T-helper 2 cell (primary cell): Measurements from ENCODE around the gene KRT38.

Source experiments
- DNase-seq, 5 experiments: peaks; one replicate each; pipeline versions ENCODE4 v3.0.0 to v3.0.0-alpha.2; 2012 to 2022
- total RNA-seq, 2 donors: gene quantifications; one replicate each; lab custom pipeline; 2026; lab: John Stamatoyannopoulos, UW

The KRT38 gene
- 0 reads per million in 2 donors for total RNA-seq

DNA sequence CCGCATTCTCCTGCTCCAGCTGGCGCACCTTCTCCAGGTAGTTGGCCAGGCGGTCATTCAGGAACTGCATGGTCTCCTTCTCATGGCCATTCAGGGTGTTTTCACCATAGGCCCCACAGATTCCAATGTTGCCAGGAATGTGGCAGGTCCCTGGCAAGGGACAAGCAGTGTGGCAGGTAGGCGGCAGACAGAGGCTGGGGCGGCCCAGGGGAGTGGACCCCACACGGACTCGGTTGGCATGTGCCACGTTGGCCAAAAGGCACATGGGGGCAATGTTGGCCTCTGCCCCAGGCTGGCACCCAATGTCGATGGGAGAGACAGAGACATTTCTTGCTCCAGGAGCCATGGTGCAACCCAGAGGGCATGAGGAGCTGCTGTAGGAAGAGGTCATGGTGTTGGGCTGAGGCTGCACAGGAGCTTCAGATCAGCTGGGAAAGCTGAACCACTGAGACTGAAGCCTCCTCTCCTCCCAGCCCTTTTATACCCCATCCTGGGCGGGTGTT is at the start of gene KRT38:
KRT38 (minus strand) TSS at position 453 of the 503 bp plus-strand sequence; CDS start at position 391, 62 bp downstream.
- no peak for DNase-seq

DNA sequence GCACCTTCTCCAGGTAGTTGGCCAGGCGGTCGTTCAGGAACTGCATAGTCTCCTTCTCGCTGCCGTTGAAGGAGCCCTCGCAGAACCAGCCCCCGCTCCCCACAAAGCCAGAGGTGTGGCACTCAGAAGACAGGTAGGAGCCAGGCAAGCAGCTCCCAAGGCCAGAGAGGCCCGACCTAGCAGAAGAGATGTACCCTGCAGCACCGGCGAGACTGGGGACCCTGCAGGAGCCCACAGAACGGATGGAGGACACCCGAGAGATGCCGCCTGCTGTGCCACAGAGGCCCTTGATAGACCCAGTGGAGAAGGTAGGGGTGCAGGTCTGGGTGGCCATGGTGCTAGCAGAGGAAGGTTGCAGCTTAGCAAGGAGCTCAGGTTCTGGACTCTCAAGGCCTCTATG is 48.7 kb upstream of the KRT38 start, which contains the start of gene KRT36:
KRT36 (minus strand) TSS at position 380 of the 400 bp plus-strand sequence; CDS start at position 334, 46 bp downstream.
- DNase-seq = no peak

DNA sequence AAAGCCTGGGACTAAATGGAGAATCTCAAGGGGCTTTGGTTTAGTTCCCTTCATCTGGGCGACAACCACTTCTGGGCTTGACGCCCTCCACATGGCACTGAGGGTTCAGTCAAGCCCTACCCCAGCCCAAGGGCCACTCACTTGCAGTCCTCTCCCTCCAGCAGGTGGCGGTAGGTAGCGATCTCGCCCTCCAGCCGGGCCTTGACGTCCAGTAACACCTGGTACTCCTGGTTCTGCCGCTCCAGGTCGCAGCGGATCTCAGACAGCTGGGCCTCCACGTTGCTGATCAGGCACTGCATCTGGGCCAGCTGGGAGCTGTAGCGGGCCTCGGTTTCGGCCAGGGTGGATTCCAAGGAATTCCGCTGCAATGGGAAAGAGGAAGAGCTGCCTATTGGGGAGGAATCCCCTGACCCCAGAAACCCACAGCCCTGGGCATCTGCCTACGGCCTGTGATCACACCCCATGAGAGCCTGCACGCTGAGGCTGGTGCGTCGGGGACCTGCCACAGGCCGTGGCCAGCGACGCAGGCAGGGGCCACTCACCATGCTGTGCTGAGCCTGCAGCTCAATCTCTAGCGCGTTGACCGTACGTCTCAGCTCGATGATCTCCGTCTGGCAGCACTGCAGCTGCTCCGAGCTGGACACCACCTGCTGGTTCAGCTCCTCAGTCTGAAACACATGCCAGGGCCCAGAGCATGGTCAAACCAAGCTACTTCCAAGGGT is 46.2 kb upstream of the KRT38 start:
- peak in 1 of 5 experiments; percentile 16 for DNase-seq

DNA sequence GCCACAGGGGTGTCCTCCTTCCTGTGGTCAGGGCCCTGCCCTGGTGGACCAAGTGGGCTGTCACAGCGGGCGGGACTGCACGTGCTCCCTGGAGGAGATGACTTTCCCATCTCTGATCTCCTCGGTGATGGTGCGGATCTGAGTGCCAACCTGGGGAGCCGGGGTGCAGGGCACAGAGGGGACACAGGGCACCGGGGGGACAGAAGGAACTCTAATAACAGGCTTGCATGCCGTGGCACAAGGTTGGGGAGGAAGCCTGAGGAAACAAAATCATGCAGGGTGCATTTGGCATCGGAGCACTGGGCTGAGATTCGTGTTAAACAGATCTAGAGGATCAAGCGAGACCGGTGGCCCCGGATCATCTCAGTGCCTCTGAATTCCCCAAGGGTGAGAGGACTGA is 45.5 kb upstream of the KRT38 start:
- DNase-seq = no peak

DNA sequence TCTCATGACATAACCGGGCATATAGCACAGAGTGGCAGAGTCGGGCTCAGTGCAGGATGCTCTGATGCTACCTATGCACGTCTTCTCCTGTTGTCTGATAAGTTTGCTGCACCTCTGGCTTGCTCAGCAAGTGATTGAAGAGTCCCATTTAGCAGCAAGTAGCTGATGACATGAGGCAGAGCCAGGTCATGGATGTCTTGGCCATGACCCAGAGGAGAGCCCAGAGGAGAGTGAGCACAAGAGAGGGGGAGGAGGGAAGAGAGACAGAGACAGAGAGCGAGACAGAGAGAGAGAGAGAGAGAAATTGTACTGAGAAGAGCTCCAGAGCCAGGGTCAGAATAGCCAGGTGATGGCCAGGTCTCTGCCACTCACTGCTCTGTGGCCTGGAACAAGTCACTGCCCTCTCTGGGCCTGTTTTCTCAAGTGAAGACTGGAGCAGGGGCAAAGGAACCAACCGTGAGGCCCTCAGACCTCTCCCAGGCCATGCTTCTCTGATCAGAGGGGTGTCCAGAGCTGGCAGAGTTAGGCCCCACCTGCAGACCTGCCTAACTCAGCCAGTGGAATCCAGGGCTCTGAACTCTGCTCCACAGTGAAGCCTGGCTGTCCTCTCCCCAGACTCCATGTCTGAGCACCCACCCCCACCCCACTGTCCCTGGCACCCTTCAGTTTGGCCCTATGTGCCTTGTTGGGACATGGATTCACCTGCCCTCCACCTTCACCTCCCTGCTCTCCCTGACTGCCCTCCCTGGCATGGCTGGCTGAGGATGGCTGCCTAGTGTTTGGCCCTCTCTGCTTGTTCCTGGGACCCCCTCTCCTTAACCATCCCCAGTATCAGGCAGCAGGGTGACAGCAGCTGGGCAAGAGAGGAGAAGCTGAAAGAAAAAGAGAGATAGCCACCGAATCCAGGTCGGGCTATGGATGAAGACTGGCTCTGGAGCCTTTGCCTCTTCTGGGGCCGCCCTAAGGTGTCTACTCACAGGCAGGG is 44.4 kb upstream of the KRT38 start:
- DNase-seq = no peak

DNA sequence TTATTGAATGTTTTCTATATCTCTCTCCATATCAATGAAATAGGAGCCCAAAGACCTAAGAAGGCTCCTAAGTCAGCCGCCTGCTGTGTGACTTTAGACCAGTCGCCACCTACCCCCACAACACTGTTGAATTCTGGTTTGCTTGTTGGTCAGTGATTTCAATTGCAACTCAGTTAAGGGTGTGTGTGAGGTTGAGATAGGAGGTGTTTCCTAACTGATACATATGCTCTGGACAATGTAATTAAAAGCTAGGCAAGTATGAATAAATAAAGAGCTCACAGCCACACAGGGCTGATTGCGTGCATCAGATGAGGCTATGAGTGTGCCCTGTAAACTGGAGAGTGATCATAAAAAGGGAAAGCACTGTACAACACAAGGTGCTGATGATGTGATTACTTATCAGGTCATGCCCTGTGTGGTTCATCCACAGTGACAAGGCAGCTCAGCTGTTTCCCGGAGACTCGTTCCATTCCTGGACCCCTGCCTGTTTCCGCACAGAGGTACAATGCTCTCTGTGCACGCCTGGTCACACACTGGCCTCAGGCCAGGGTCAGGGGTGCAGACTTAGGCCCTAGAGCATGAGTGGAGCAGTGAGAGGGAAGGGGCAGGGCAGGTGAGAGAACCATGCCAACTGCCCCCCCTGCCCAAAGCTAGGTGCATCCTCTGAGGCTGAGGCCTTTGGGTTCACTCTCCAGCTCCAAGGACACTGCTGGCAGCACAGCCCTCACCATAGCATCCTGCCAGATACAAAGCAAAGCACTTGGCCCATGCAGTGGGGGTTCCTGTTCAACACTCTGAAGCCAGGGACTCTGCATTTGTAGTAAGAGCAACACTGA is 43.4 kb upstream of the KRT38 start:
- no peak for DNase-seq

DNA sequence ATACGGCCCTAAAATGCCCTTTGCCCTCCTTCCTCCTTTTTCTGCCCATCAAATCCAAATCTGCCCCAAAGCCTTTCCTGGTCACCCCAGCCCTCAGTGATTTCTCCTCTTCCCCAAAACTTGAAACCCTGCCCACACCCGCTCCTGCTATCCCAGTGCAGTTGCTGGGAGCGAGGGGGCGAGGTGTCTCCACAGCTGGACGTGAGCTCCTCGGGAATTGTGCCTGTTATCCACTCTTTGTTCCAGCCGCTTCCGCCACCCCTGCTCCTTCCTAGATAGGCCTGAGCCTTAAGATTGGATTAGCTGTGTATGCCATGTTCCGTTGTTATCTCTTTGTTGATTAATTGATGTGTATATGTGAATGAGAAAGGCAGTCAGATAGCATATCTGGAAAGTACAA is 42.7 kb upstream of the KRT38 start:
- DNase-seq = no peak

DNA sequence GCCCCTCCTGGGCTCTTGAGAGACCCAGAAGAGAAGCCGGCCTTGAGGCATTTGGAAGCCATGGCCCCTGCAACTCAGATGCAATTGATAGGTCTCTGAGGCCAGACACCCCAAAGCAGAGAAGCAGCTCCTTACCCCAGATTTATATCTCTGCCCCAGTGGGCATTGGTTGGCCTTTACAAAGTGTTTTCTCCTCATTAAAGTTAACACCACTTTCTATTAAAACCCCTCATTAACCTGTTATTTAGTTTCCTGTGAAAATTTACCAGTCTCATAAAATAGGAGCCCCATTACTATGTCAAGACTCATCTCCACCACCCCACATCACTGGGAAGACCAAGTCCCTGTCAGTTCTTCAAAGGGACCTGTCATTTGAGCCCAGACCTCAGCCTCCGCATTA is 40.3 kb upstream of the KRT38 start, which contains the start of gene KRT35:
KRT35 (minus strand) TSS at position 116 of the 400 bp plus-strand sequence; CDS start at position 62, 54 bp downstream.
- DNase-seq = no peak

DNA sequence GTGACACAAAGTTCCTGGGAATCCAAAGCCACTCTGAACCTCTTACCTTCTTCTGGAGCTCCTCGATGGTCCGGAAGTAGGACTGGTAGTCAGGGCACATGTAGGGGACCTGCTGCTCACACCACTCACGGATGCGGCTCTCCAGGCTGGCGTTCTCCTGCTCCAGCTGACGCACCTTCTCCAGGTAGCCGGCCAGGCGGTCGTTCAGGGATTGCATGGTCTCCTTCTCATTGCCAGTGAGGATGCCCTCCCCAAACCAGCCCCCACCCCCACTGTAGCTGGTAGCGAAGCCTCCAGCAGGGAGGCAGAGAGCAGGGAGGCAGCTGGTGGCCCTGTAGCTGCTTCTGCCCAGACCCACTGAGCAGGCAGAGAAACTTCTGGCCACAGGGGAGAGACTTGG is 39.8 kb upstream of the KRT38 start:
- DNase-seq = no peak

DNA sequence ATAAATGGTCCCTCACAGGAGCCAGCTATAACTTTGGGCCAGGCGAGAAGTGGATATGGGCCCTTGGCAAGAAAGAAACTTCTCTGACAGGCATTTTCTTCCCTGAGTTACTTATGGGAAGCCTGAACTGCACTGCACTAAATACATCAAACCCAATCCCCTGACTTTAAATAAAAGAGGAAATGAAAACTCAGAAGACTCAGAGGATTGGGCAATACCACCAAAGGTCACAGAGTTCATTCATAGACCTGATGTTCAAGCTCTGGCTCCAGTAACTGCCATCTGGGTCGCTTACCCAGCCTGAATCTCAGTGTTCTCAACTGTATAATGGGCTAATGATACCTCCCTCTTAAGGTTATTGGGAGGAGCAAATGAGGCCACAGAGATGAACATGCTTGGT is 39.4 kb upstream of the KRT38 start:
- no peak for DNase-seq

DNA sequence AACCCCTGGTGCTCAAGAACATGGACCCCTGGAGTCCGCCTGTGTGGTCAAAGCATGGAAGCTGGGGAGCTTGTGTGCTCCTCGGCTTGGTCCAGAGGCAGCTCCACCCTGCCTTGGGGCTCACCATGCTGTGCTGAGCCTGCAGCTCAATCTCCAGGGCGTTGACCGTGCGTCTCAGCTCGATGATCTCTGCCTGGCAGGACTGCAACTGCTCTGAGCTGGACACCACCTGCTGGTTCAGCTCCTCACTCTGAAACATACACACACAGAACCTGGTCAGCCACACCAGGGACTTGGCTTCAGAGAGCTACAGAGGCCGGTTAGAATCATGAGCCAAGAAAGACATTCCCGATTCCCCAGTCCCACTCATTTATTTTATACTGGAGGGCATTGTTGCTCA is 37.5 kb upstream of the KRT38 start:
- no peak for DNase-seq

DNA sequence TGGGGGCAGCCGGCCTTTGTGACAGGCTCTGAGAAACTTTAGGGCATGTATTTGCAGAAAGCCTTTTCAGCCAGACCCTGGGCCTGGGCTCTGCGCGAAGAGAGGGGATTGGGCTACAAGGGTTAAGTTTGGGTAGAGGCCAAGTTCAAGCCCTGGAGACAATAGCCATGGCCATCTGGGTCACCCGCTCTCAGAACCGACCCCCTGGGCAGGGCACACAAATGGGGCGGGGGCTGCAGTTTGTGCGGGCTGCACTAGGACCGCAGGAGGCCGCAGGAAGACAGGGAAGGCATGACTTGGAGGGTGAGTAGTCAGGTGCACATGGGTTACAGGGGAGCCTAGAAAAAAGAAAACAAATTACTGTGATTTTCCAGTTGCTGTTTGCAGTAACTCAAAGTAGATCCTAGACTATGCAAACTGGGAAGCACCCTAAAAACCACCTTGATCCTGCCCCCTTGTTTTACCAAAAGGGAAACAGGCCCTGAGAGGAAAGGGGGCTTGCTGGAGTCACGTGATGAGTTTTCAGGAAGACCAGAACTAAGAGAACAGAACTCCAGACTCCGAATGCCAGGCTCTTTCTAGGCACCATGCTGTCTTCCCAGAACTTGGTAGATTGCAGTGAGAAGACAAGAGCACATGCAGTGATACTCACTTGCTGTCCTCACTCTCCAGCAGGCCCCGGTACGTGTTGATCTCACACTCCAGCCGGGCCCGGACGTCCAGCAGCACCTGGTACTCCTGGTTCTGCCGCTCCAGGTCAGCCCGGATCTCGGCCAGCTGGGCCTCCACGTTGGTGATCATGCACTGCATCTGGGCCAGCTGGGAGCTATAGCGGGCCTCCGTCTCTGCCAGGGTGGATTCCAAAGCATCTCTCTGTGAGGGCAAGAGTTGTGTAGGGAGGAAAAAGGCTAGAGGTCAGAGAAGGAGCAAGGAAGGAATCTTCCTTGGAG is 36.4 kb upstream of the KRT38 start:
- no peak for DNase-seq

DNA sequence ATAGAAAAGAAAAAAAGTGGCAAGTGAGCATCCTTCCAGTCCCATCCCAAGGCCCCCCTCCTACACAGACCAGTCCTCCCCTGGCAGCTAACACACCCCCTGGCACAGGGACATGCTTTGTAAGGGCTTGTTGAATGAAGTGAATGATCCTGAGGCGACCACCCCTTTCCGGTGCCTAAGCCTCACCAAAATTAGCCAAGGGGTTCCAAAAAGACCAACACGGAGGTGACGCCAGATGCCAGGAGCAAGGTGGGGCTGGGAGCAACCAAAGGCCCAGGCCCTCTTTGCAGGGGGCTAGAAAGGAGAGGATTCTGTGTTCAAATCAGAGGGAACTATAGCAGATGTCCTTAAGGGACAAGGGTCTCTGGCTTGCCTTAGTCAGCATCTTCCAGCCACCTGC is 34.6 kb upstream of the KRT38 start:
- DNase-seq = no peak

DNA sequence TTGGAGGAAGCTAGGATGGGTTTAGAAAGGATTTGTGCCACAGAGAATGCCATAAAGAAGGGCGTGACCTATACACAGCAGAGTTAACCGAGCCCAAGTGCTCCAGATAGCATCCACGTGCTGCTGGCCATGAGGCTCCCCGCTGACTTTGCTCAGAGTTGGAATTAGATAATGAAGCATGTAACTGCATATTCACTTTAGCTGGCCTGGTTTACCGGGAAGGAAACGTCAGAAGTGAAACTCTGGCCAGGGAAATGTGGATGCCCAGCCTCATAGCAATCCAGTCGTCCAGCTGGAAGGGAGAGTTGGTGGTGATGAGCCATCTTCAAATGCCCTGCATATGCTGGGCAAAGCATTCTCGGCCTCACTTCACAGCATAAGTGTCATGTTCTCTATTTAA is 34.1 kb upstream of the KRT38 start:
- no peak for DNase-seq

DNA sequence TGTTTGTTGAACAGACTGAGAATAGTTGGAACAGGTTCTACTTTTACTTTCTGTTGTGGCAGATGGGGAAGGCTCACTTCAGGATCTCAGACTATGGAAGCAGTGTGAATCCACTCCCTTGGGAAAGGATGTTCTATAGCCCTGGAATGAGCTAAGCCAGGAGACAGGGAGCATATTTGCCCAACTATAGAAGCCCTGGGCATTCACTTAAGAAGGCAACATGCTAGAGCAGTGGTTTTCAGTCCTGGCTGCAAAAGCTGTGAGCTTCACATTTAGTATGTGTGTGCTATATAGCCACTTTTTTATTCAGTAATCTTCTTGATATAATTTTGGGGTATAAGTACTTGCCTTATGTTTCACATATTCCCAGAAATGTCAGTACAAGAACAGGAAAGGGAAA is 27.6 kb upstream of the KRT38 start:
- DNase-seq = no peak

DNA sequence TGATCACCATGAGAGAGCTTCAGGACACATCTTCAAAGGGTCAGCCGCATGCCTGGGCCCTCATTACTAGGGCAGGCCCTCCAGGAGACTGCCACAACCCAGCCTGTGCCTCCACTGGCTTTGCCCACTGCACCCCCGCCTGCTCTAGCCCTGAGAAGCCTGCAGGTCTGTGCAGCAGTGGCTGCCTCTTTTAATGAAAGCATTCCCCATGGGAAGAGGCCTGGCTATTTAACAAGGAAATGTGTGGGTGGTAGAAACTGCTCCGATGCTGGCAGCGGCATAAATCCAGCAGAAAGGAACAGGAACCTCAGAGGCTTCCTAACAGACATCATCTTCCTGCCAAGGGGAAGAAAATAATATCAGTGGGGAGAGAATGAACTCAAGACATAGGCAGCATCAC is 26.8 kb upstream of the KRT38 start:
- no peak for DNase-seq

DNA sequence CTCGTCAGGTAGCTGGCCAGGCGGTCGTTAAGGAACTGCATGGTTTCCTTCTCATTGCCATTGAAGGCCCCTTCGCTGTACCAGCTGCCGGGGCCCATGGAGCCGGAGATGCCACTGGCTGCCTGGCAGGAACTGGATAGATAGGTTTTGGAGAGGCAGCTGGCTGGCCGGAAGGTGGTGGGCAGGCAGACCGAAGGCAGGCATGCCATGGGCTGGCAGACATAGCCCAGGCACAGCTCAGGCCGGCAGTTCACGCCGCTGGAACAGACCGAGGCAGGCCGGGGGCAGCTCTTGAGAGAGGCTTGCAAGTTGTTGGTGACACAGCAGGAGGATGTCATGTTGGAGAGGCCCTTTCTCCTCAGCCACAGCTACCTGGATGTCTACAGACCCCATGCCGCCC is 26.2 kb upstream of the KRT38 start, which contains the start of gene KRT32:
KRT32 (minus strand) TSS at position 399 of the 400 bp plus-strand sequence; CDS start at position 338, 61 bp downstream.
- no peak for DNase-seq

DNA sequence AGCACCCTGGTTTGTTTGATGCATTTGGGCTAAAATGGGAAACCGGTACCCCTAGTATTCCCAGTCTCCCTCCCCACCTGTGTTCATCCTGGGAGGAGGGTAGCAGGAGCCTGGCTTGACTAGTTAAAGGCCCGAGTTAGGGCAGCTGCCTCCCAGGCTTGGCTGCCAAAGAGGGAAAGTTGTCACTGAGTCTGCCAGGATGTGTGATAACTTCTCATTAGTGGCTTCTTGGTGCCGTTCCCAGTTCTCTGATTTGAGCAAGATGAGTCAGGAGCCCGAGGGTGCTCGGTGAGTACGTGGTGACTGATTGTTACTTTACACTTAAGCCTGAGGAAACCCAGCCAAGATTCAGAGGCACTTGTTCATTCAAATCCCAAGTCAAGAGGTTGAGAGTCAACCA is 23.9 kb upstream of the KRT38 start:
- DNase-seq = no peak

DNA sequence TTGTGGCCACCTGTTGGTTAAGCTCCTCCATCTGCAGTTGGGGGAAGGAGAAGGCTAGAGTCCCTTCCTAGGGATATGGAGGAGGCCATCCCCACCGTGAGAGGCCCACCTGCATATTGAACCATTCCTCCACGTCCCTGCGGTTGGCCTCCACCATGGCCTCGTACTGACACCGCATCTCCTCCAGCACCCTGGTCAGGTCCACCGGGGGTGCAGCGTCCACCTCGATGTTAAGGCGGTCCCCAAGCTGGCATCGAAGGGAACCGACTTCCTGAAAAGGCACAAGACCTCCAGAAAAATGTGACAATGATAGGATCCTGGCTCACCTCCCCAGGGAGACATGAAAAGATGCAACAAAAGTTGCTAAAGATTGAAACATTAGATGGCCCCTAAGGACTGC is 23.4 kb upstream of the KRT38 start:
- DNase-seq = no peak

DNA sequence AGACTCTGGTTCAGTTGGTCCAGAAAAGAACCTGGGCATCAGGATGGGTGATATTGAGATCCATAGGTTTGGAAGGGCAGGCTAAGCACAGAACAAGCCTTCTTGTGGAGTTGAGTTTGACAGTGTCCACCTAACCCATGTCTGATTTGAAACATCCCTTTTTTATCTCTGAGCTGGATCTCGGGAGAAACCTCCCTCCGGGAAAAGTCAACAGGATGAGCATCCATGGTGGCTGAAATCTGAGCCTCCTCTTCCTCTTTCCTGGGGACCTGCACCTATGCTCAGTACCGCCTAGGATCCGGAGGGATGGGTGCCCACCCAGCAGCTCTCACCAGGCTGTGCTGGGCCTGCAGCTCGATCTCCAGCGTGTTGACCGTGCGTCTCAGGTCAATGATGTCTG is 23.0 kb upstream of the KRT38 start:
- DNase-seq = no peak

DNA sequence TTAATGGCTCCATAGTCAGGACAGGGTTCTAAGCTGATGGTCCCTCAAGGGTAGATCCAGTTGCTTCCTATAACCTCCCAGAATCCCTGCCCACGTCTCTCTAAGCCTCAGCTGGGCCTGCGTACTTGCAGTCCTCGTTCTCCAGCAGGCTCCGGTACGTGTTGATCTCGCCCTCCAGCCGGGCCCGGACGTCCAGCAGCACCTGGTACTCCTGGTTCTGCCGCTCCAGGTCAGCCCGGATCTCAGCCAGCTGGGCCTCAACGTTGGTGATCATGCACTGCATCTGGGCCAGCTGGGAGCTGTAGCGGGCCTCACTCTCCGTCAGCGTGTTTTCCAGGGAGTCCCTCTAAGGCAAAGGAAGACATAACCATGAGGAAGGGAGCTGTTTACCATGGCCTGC is 21.9 kb upstream of the KRT38 start:
- no peak for DNase-seq
